HepG2 (cell line): ENCODE measurements around the gene SLC29A3. TPM values are rescaled to one million over a fixed set of nuclear protein-coding genes. Genes with fewer than 3 reads are reported as not detected.

ENCODE experiments used
- ATAC-seq: fragments of 200-7000 bp; cut with Tn5 transposase; 3 replicates; pipeline ENCODE4 v1.9.1; 2020; ENCODE audit warnings: mild to moderate bottlenecking, moderate library complexity
- BruUV-seq: library from RNA; stranded (reverse); fragments of 400-500 nt; replicated peaks from 2 replicates; lab custom pipeline; 2021; lab: Mats Ljungman, UMichigan
- CTCF ChIA-PET: fragments of 300-600 bp; formaldehyde crosslinking; extraction: SDS; loops from one replicate; lab custom pipeline; 2021; ENCODE audit warnings: low total read pairs, inconsistent platforms, low intra/inter-chr PET ratio; lab: Yijun Ruan, JAX
- POLR2A ChIA-PET: fragments of 350-600 bp; sonication (Branson Sonifier 250); formaldehyde crosslinking; loops from one replicate; lab custom pipeline; 2020; ENCODE audit warnings: antibody characterized with exemption, inconsistent platforms; lab: Yijun Ruan, JAX
- DNase-seq: peaks from one replicate; pipeline ENCODE4 v3.0.0-alpha.2; 2015; ENCODE audit warnings: low spot score
- FAIRE-seq: peaks from 3 replicates; lab custom pipeline; 2011; peaks lifted over from hg19 to GRCh38; lab: Jason Lieb, UNC
- H2AFZ ChIP-seq: one replicate; pipeline ENCODE4 v1.6.1; 2011; ENCODE audit warnings: low read length, inconsistent platforms
- H3K27ac ChIP-seq: fragments of 300-600 bp; 3 replicates; pipeline ENCODE4 v1.8.0; 2011; ENCODE audit warnings: mixed run types, mild to moderate bottlenecking, mixed read lengths, low read length, inconsistent platforms; ENCODE audit not compliant: insufficient read depth; ENCODE audit errors: extremely low read length
- H3K27me3 ChIP-seq, 2 experiments: fragments of 200-600 bp in 1 of 2; 2 replicates in 1 of 2; 3 replicates in 1 of 2; pipeline versions ENCODE4 v1.6.0 to v1.8.0; 2011; ENCODE audit warnings: low read length in 2 of 2, mild to moderate bottlenecking in 2 of 2, moderate library complexity in 2 of 2, inconsistent platforms in 1 of 2; ENCODE audit not compliant: insufficient read depth in 2 of 2, control insufficient read depth in 1 of 2
- H3K36me3 ChIP-seq, 2 experiments: fragments of 200-600 bp in 1 of 2; replicated peaks in 1 of 2; 2 replicates in 1 of 2; 3 replicates in 1 of 2; pipeline versions ENCODE4 v1.5.1 to v1.8.0; 2011; ENCODE audit warnings: low read length in 2 of 2, inconsistent platforms in 1 of 2; ENCODE audit not compliant: insufficient read depth in 2 of 2, control insufficient read depth in 1 of 2
- H3K4me1 ChIP-seq: 2 replicates; pipeline ENCODE4 v1.5.1; 2012; ENCODE audit warnings: low read length, inconsistent platforms; ENCODE audit not compliant: insufficient read depth
- H3K4me2 ChIP-seq: 2 replicates; pipeline ENCODE4 v1.6.0; 2011; ENCODE audit warnings: low read depth, low read length, inconsistent platforms
- H3K4me3 ChIP-seq, 3 experiments: fragments of 200-600 bp in 1 of 3; sonication (generic), shearing (Covaris generic) in 1 of 3; replicated peaks in 1 of 3; 2 replicates each; pipeline ENCODE4 v1.5.1; 2011 to 2016; ENCODE audit warnings: low read length in 3 of 3, inconsistent platforms in 2 of 3, low read depth in 2 of 3, mild to moderate bottlenecking in 2 of 3, control low read depth in 1 of 3, mixed read lengths in 1 of 3; ENCODE audit not compliant: insufficient read depth in 1 of 3
- H3K79me2 ChIP-seq: one replicate; pipeline ENCODE4 v1.6.1; 2011; ENCODE audit warnings: low read length, inconsistent platforms; ENCODE audit not compliant: insufficient read depth
- H3K9ac ChIP-seq: 2 replicates; pipeline ENCODE4 v1.6.0; 2011; ENCODE audit warnings: mild to moderate bottlenecking, low read depth, low read length, inconsistent platforms; ENCODE audit not compliant: insufficient read depth
- H3K9me3 ChIP-seq: 2 replicates; pipeline ENCODE4 v1.5.1; 2012; ENCODE audit warnings: mild to moderate bottlenecking, low read length
- H4K20me1 ChIP-seq: 2 replicates; pipeline ENCODE4 v1.6.0; 2011; ENCODE audit warnings: inconsistent platforms, mild to moderate bottlenecking, low read length, moderate library complexity; ENCODE audit not compliant: insufficient read depth
- ATAD3A ChIP-seq: sonication (generic); formaldehyde crosslinking; IDR thresholded peaks from 2 replicates; pipeline ENCODE4 v1.4.0; 2020; ENCODE audit warnings: missing genetic modification reagents
- EZH2 ChIP-seq: conservative IDR thresholded peaks from 2 replicates; pipeline ENCODE4 v1.6.1; 2012; ENCODE audit warnings: mild to moderate bottlenecking, low read depth, low read length, moderate library complexity
- SNAPC5 ChIP-seq: sonication (generic); formaldehyde crosslinking; IDR thresholded peaks from 2 replicates; pipeline ENCODE4 v1.8.1; 2023; ENCODE audit warnings: mild to moderate bottlenecking, missing genetic modification reagents, borderline replicate concordance
- SSRP1 ChIP-seq: IDR thresholded peaks from 2 replicates; pipeline ENCODE4 v1.6.1; 2016; ENCODE audit warnings: control low read depth
- STAT6 ChIP-seq: sonication (generic); formaldehyde crosslinking; IDR thresholded peaks from 2 replicates; pipeline ENCODE4 v1.4.0; 2020; ENCODE audit warnings: missing genetic modification reagents, mild to moderate bottlenecking, borderline replicate concordance
- ZFAT ChIP-seq: sonication (generic); formaldehyde crosslinking; conservative IDR thresholded peaks from 2 replicates; pipeline ENCODE4 v1.8.1; 2023; ENCODE audit warnings: missing genetic modification reagents, inconsistent platforms
- ZNF513 ChIP-seq: sonication (generic); formaldehyde crosslinking; conservative IDR thresholded peaks from 2 replicates; pipeline ENCODE4 v1.5.0; 2020; ENCODE audit warnings: missing genetic modification reagents
- WGBS: methylation state at CpG from one replicate; pipeline ENCODE4 v1.1.6; 2017; ENCODE audit warnings: low lambda C conversion rate; 5-methylcytosine and 5-hydroxymethylcytosine counted together
- in situ Hi-C: cut with HindIII; loops from 2 replicates; pipeline ENCODE4 v1.10.0; 2017; ENCODE audit warnings: low pct_unique_long_range_greater_than_20kb; ENCODE audit not compliant: extremely low pct_ligation_motif_present
- intact Hi-C: fragments of 100-400 bp; cut with micrococcal nuclease; formaldehyde crosslinking; loops from one replicate; pipeline ENCODE4 v1.10.0; 2022; ENCODE audit not compliant: unreplicated experiment
- polyA plus RNA-seq, 8 experiments: library from polyadenylated mRNA; depleted of rRNA in 3 of 8; stranded (reverse) in 7 of 8; unstranded in 1 of 8; fragments of >200 nt; fragmentation: Illumina TruSeq in 4 of 8; extraction: Trizol in 4 of 8; gene quantifications; 2 replicates each; pipeline versions ENCODE4 v1.2.1 to v1.2.3, GENCODE V29; 2011 to 2016; ENCODE audit warnings: low read depth in 4 of 8, missing spikeins in 1 of 8, mixed read lengths in 1 of 8; ENCODE audit not compliant: insufficient read depth in 1 of 8
- total RNA-seq, 5 experiments: library from RNA; depleted of rRNA; stranded (reverse); fragments of >200 nt; fragmentation: Illumina TruSeq; extraction: Trizol; gene quantifications; 2 replicates each; pipeline ENCODE4 v1.2.3, GENCODE V29; 2016; ENCODE audit warnings: low read depth in 1 of 5

The SLC29A3 gene
- total and polyA plus RNA-seq, 2 of the 13 experiments (the other 11 are each of a cell fraction or from before 2014, with no cell fraction given), result 8.6 to 11.8 TPM

- Histone ChIP-seq H3K4me2 (no peak overlapping the region; the same call in 1 of the 2 replicates), H3K9me3 (no peaks in the 10 kb centered on the region), H3K27ac (no peak overlapping the region), H3K4me1 (peaks cover 4% of the 10 kb centered on the region), H3K36me3 (no peaks in the 10 kb centered on the region), H3K79me2 (no peaks in the 10 kb centered on the region), H3K9ac (no peak overlapping the region), H2AFZ (no peak overlapping the region), H4K20me1 (no peaks in the 10 kb centered on the region), H3K27me3 (peaks cover 12 to 55% of the 10 kb centered on the region in 2 experiments; a peak in 3 of 5 replicates), H3K4me3 (no peak overlapping the region; a peak in 1 of 6 replicates)
- WGBS, result 28% methylated on average over 12 of the region's 82 CpGs
- in situ Hi-C loops, result no loop called here
- DNase-seq (no peak), FAIRE-seq (no peak), ATAC-seq (no peak)
- BruUV-seq, result no TSS peak
- intact Hi-C loops, result no loop called here
- ChIA-PET CTCF (no interaction called here), POLR2A (no interaction called here)
- TF ChIP-seq ZFAT (no peak), EZH2 (0 out of 2 replicates have a peak, but pooled peaks have one; percentile 64)
These were observed 78.5 kb downstream of the SLC29A3 start for GRCh38 chr10:71397296-71398212.

GRCh38 chr10:71398976-71399375 lies 79.9 kb downstream of the SLC29A3 start:
- no TSS peak for BruUV-seq

More at GRCh38 chr10:71398976-71399375, 79.9 kb downstream of the SLC29A3 start:
- no peak overlapping the region for H3K4me2 ChIP-seq
- H3K27me3 ChIP-seq, result peaks cover 12 to 47% of the 10 kb centered on the region in 2 experiments; a peak in 3 of 5 replicates
- H4K20me1 ChIP-seq, result no peaks in the 10 kb centered on the region
- TF ChIP-seq SSRP1, result no peak
- TF ChIP-seq ATAD3A (CRISPR knock-in tag), result no peak
- no peak for TF ChIP-seq STAT6 (CRISPR knock-in tag)
- TF ChIP-seq ZNF513 (CRISPR knock-in tag), result no peak
- TF ChIP-seq SNAPC5 (CRISPR knock-in tag), result no peak
- TF ChIP-seq, all 625 proteins: peak for 0
- H3K79me2 ChIP-seq, result no peaks in the 10 kb centered on the region
- no peaks in the 10 kb centered on the region for H3K36me3 ChIP-seq
- ChIA-PET POLR2A (no interaction called here), CTCF (no interaction called here)
- no peaks in the 10 kb centered on the region for H3K4me1 ChIP-seq
- H3K4me3 ChIP-seq, result no peak overlapping the region
- 66% methylated on average over 4 of the region's 4 CpGs for WGBS
- DNase-seq (no peak), ATAC-seq (no peak), FAIRE-seq (no peak)
- no peaks in the 10 kb centered on the region for H3K9me3 ChIP-seq
- H3K27ac ChIP-seq, result no peak overlapping the region
- no peak overlapping the region for H2AFZ ChIP-seq
- no peak overlapping the region for H3K9ac ChIP-seq
- intact Hi-C loops (no loop called here), in situ Hi-C loops (no loop called here)
